Brain microvascular endothelial cell (primary cell): Measurements from ENCODE around the gene AHDC1.

Experiments
- DNase-seq: peaks from one replicate; pipeline ENCODE4 v3.0.0-alpha.2; 2020
- H3K27ac ChIP-seq: fragments of 250-450 bp; sonication (Bioruptor Pico); 2 replicates; pipeline ENCODE4 v1.5.1; 2020; ENCODE audit warnings: mild to moderate bottlenecking, moderate library complexity
- H3K27me3 ChIP-seq: fragments of 250-450 bp; sonication (Bioruptor Pico); replicated peaks from 2 replicates; pipeline ENCODE4 v1.5.1; 2020; ENCODE audit warnings: mild to moderate bottlenecking
- H3K36me3 ChIP-seq: fragments of 250-450 bp; sonication (Bioruptor Pico); replicated peaks from 2 replicates; pipeline ENCODE4 v1.5.1; 2020; ENCODE audit warnings: mild to moderate bottlenecking
- H3K4me3 ChIP-seq: 2 replicates; pipeline ENCODE4 v1.5.1; 2011; ENCODE audit warnings: low read depth, mild to moderate bottlenecking, control low read depth, low read length, moderate library complexity
- in situ Hi-C: cut with HindIII; loops from 2 replicates; pipeline ENCODE4 v1.10.0; 2017; ENCODE audit warnings: low sequenced_read_pairs, low pct_ligation_motif_present
- TF ChIP-seq, protein P1 (sequence below): IDR thresholded peaks from 2 replicates; pipeline ENCODE4 v1.5.1; 2011; ENCODE audit warnings: low read depth, mild to moderate bottlenecking, moderate library complexity, low read length, control low read depth, inconsistent platforms; ENCODE audit errors: missing control alignments

AHDC1 gene

DNA sequence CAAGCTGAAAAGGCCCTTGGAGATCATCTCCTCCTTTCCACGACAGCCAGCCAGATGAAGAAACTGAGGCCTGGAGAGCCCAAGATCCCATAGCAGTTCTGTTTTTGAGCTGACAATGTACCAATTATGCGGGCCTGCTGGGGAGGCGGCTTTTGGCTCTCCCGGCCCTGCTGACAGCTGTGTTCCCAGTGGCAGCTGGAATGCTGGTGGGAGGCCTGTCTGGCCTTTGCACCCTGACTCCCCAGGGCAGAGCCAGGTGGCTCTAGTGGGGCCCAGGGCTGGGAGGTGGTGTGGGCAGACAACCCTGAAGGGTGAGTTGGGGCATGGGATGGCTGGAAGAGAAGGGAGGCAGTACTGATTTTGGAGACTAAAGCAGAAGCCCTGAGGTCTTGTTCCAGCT lies 83.3 kb downstream of the AHDC1 start:
- no peak overlapping the region for H3K27ac ChIP-seq
- TF ChIP-seq, protein P1, sequence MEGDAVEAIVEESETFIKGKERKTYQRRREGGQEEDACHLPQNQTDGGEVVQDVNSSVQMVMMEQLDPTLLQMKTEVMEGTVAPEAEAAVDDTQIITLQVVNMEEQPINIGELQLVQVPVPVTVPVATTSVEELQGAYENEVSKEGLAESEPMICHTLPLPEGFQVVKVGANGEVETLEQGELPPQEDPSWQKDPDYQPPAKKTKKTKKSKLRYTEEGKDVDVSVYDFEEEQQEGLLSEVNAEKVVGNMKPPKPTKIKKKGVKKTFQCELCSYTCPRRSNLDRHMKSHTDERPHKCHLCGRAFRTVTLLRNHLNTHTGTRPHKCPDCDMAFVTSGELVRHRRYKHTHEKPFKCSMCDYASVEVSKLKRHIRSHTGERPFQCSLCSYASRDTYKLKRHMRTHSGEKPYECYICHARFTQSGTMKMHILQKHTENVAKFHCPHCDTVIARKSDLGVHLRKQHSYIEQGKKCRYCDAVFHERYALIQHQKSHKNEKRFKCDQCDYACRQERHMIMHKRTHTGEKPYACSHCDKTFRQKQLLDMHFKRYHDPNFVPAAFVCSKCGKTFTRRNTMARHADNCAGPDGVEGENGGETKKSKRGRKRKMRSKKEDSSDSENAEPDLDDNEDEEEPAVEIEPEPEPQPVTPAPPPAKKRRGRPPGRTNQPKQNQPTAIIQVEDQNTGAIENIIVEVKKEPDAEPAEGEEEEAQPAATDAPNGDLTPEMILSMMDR: no peak

DNA sequence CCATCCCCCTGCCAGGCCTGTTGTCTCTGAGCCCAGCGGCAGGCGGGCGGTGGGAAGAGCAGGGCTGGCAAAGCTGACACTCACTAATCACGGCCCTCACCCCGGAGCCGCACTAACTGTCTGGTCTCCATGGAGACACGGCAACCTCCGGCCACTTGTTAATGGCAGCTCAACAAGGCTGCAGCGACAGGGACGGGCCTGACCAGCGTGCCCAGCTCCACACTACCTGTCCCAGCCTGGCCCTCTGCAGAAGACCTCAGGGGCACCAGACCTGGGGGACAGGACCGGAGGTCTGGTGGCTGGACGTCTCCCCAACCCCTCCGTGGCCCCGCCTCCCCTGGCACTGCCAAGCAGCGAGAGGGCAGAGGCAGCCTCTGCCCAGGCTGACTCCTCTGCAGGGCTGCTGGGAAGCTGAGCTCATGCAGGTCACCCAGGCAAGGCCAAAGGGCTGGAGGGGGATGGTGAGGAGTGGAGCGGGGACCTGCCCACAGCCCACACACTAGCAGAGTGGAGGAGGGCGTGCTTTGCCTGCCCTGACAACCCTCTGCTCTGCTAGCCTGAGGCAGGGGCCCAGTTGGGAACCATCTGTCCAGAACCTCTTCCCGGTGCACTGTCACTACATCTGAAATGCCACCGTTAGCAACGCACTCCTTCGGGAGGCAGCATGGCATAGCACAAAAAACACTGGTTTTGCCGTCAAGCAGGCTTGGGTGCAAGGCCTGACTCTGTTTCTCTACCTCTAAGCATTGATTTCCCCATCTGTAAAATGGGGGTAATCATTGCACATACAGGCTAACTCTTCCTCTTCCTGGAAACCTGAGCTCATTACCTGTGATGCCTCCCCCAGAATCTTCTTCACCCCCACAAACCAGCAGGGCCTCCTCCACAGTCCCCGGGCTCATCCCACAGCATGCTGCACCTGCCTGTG lies 84.3 kb downstream of the AHDC1 start:
- no peak overlapping the region for H3K27ac ChIP-seq
- TF ChIP-seq, protein P1: no peak
- H3K27me3 ChIP-seq: no peaks in the 10 kb centered on the region
- in situ Hi-C loops: no loop called here
- no peak for DNase-seq
- no peak overlapping the region for H3K4me3 ChIP-seq
- no peaks in the 10 kb centered on the region for H3K36me3 ChIP-seq

More for the DNA sequence above, 83.3 kb downstream of the AHDC1 start:
- Histone ChIP-seq H3K4me3 (no peak overlapping the region), H3K27me3 (no peaks in the 10 kb centered on the region), H3K36me3 (no peaks in the 10 kb centered on the region)
- in situ Hi-C loops: no loop called here
- DNase-seq: no peak

DNA sequence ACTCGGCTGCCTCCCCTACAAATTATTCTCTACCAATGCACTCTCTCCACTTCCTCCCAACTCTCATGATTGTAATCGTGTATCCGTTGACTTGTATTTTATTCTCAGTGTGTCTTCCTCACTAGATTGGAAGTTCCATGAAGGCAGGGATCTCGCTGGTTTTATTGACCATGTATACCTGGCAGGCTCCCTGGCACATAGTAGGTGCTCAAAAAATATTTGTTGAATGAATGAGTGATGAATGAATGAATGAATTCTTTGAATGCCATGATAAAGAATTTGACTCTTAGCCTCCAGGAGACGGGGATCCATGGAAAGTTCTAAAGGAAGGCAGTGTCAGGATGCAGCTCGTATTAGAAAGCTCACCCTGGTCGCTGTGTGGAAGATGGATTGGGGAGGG lies 85.1 kb downstream of the AHDC1 start:
- in situ Hi-C loops: no loop called here
- no peak for DNase-seq

DNA sequence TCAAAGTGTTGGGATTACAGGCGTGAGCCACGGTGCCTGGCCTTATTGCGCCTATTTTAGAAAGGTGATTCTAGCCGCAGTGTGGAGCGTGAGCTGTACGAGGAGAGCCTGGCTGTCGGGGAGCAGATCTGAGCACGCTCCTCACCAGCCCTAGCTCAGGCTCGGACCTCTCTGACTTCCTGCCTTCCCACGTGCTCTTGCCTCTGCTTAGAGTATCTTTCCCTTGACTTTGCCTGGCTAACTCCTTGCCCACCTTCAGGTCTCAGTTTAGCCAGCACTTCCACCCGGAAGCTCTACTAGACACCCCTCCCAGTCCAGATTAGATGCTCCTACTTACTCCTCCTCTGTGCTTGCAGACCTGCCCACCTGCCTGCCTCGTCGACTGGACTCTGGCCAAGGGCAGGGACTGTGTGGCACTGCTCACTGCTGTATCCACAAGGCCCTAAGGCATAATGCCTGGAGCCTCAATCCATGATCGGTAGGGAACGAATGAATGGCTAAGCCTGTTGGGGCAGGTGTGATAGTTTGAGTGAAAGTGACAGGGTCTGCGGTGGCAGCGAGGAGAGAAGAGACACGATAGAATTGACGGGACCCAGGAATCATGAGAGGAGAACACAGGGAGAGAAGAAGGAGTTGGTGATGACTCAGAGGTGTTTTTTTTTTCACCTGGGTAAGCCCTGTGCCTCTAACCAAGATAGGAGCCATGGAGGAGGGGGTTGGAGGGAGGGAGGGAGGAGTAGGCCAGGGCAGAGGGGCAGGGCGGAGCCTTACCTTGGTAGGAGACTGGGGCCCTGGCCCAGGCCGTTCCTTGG lies 85.8 kb downstream of the AHDC1 start:
- TF ChIP-seq, protein P1: no peak
- Histone ChIP-seq H3K36me3 (no peaks in the 10 kb centered on the region), H3K27ac (no peak overlapping the region), H3K4me3 (no peak overlapping the region), H3K27me3 (no peaks in the 10 kb centered on the region)
- in situ Hi-C loops: no loop called here
- no peak for DNase-seq

More for the DNA sequence above, 85.1 kb downstream of the AHDC1 start:
- Histone ChIP-seq H3K4me3 (no peak overlapping the region), H3K27me3 (no peaks in the 10 kb centered on the region), H3K36me3 (no peaks in the 10 kb centered on the region), H3K27ac (no peak overlapping the region)
- TF ChIP-seq, protein P1: no peak

DNA sequence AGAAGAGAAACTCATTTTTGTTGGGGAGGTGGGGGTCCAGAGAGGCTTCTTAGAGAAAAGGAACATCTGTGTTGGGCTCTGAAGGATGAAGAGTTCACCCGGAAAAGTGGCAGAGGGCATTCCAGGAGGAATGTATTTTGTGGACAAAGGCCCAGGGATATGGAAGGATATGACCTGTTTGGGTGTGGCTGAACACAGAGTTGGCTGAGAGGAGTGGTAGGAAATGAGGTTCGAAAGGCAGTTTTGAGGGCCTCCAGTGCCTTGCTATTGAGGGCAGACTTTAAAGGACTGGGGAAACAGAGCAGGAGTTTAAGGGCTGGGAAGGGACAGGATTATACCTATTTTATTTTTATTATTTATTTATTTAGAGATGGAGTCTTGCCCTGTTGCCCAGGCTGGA lies 86.6 kb downstream of the AHDC1 start:
- TF ChIP-seq, protein P1: no peak
- H3K27me3 ChIP-seq: no peaks in the 10 kb centered on the region
- H3K36me3 ChIP-seq: no peaks in the 10 kb centered on the region
- in situ Hi-C loops: no loop called here
- no peak overlapping the region for H3K27ac ChIP-seq
- DNase-seq: no peak
- no peak overlapping the region for H3K4me3 ChIP-seq
